Fibroblast of lung (primary cell): ENCODE measurements around the gene MORC1.

ENCODE experiments used
- EZH2 ChIP-seq: IDR thresholded peaks from 2 replicates; pipeline ENCODE4 v1.5.1; 2012; ENCODE audit warnings: low read length, control low read depth, mild to moderate bottlenecking; ENCODE audit errors: missing control alignments
- TF ChIP-seq, protein P1 (sequence below), 2 donors: IDR thresholded peaks in 1 of 2; conservative IDR thresholded peaks in 1 of 2; 1 replicate in 1 of 2; 2 replicates in 1 of 2; pipeline ENCODE4 v1.5.1; 2011 to 2012; ENCODE audit warnings: low read length in 2 of 2, control low read depth in 1 of 2, inconsistent platforms in 1 of 2, low read depth in 1 of 2, mild to moderate bottlenecking in 1 of 2

DNA sequence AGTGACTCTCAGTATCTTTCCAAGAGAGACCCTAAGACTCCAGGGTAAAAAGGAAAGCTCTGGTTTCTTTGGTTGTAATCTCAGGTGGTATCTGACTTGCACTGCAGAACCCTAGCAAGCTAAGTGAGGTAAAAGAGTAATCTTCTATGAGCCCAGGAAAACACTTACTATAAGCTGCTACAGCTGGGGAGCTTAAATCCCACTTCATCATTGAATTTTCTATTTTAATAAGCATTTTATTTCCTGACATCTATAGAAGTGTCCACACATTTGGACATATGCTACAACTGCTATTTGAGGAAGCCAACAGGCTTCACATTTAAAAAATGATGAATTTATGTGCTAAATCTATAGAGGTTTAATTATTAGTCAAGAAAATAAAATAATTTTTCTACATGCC is 91.1 kb downstream of the MORC1 start:
- TF ChIP-seq, protein P1, sequence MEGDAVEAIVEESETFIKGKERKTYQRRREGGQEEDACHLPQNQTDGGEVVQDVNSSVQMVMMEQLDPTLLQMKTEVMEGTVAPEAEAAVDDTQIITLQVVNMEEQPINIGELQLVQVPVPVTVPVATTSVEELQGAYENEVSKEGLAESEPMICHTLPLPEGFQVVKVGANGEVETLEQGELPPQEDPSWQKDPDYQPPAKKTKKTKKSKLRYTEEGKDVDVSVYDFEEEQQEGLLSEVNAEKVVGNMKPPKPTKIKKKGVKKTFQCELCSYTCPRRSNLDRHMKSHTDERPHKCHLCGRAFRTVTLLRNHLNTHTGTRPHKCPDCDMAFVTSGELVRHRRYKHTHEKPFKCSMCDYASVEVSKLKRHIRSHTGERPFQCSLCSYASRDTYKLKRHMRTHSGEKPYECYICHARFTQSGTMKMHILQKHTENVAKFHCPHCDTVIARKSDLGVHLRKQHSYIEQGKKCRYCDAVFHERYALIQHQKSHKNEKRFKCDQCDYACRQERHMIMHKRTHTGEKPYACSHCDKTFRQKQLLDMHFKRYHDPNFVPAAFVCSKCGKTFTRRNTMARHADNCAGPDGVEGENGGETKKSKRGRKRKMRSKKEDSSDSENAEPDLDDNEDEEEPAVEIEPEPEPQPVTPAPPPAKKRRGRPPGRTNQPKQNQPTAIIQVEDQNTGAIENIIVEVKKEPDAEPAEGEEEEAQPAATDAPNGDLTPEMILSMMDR (conservative IDR thresholded peaks at IDR 0.05 in 1 of 2, IDR thresholded peaks at IDR 0.05 in 1 of 2; ENCODE audit: low read depth in 1 of 2, low read length in 2 of 2), result no peak
- TF ChIP-seq EZH2, result no peak
